ENCODE measurements around the gene WIF1.
A peak's percentile ranks its signal among the peaks of the same experiment; 100 is the strongest.

WIF1 gene

DNA sequence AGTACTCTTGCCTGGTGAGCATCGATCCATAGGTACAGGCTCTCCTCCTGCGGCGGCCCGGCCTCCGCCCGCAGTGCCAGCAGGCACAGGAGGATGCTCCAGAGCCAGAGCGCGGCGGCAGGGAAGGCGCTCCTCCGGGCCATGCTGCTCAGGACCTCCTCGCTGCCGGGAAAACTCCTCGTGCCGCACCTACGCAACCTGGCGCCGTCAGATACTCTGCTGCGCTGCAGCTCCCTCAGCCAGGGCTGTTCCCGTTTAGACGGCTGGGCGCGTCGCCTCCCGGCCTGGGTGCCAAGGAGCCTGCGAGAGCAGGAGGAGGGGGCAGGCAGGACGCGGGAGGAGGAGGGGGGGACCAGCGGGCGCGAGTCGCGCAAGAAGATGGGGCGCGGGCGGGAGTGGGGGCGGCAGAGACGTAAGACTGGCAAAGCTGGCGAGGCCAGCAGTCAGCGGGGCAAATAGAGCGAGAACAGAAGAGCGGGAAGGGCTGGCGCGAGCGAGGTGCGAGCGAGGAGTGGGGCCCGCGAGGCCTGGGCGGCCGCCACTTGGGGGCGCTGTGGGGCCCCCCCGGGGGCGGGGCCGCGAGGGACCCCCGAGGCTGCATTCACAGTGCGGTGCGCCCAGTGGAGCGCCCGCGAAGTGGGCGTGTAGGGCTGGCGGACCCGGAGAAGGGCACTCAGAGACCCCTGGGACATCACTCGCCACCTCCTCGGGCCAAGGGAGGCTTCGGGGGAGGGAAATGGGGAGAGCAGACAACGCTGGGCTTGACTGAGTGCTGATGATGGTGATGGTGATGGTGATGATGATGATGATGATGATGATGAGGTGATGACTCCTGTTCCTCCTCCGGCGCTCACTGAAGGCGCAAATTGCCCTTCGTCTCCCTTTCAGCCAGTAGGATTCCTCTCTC is at the start of gene WIF1:
Gene WIF1 (minus strand): TSS at position 257 of the 907 bp plus-strand sequence. CDS start 114 bp downstream, at position 143.
- Histone ChIP-seq H3K4me1 (peaks cover 0 to 12% (median 0%) of the 10 kb centered on the region in 10 experiments; a peak in 3 of 20 replicates), H3K27me3 (no peaks in the 10 kb centered on the region), H3K9me3 (replicated peaks in 1 of 11) (peaks cover 9 to 17% (median 14%) of the 10 kb centered on the region in 11 experiments; a peak in 20 of 22 replicates), H3K4me3 (no peak within 1 kb of the TSS), H3K4me2 (no peak within 1 kb of the TSS), H3K9ac (no peak within 1 kb of the TSS), H4K20me1 (no peaks in the 10 kb centered on the region), H3K27ac (no peak within 1 kb of the TSS), H3K36me3 (no peaks in the 10 kb centered on the region)
- TF ChIP-seq Cebpa-rat (IDR thresholded peaks at IDR 0.05), result no peak

- Histone ChIP-seq H3K4me2 (peak overlapping the region; percentile 81 to 99 (median 95)), H3K9ac (peak overlapping the region; percentile 89 to 99 (median 96)), H3K4me3 (peak overlapping the region; percentile 80 to 99 (median 96)), H3K27ac (peak overlapping the region; percentile 87 to 97 (median 94)), H4K20me1 (peaks cover 39 to 56% (median 50%) of the 10 kb centered on the region in 11 experiments; a peak in 21 of 22 replicates), H3K27me3 (no peaks in the 10 kb centered on the region), H3K9me3 (replicated peaks in 1 of 11) (no peaks in the 10 kb centered on the region), H3K36me3 (peaks cover 11 to 32% (median 13%) of the 10 kb centered on the region in 11 experiments; a peak in 21 of 22 replicates), H3K4me1 (peaks cover 33 to 50% (median 45%) of the 10 kb centered on the region in 10 experiments)
- TF ChIP-seq Cebpa-rat (IDR thresholded peaks at IDR 0.05), result no peak
Measured at GRCh38 chr12:65170209-65170881, 49.2 kb upstream of the WIF1 start.

DNA sequence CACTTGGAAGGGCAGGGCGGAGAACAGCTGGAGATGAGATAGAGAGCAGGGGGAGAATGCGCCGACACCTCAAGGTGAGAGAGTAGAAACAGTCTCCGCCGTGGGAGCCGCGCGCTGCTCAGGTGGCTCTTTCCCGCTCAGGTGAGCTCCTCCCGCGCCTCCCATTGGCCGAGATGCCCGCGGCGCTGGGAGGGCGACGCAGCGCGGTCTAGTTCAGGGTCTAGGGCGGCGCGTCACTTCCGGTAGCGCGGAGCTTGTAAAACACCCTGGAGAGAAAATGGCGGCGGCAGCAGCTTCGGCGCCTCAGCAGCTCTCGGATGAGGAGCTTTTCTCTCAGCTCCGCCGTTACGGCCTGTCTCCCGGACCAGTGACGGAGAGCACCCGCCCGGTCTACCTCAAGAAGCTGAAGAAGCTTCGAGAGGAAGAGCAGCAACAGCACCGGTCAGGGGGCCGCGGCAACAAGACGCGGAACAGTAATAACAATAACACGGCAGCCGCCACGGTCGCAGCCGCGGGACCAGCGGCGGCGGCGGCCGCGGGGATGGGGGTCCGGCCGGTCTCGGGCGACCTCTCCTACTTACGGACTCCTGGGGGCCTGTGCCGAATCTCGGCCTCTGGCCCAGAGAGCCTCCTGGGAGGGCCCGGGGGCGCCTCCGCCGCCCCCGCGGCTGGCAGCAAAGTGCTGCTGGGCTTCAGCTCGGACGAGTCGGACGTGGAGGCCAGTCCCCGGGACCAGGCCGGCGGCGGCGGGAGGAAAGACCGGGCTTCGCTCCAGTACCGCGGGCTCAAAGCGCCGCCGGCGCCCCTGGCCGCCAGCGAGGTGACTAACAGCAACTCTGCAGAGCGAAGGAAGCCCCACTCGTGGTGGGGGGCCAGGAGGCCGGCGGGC is 48.5 kb upstream of the WIF1 start, which contains the start of gene LEMD3:
Gene LEMD3 (plus strand): TSS at position 264 of the 889 bp plus-strand sequence. CDS start 14 bp downstream, at position 278.
- H3K27ac ChIP-seq, result peak within 1 kb of the TSS; percentile 87 to 97 (median 94)
- H3K27me3 ChIP-seq, result no peaks in the 10 kb centered on the region
- peak within 1 kb of the TSS; percentile 81 to 99 (median 95) for H3K4me2 ChIP-seq
- peak within 1 kb of the TSS; percentile 89 to 99 (median 96) for H3K9ac ChIP-seq
- TF ChIP-seq Cebpa-rat (IDR thresholded peaks at IDR 0.05), result no peak
- no peaks in the 10 kb centered on the region for H3K9me3 ChIP-seq (replicated peaks in 1 of 11)
- H4K20me1 ChIP-seq, result peaks cover 35 to 48% (median 45%) of the 10 kb centered on the region in 11 experiments; a peak in 21 of 22 replicates
- H3K4me3 ChIP-seq, result peak within 1 kb of the TSS; percentile 80 to 99 (median 96)
- H3K4me1 ChIP-seq, result peaks cover 29 to 43% (median 40%) of the 10 kb centered on the region in 10 experiments
- H3K36me3 ChIP-seq, result peaks cover 5 to 24% (median 5%) of the 10 kb centered on the region in 11 experiments; a peak in 16 of 22 replicates

DNA sequence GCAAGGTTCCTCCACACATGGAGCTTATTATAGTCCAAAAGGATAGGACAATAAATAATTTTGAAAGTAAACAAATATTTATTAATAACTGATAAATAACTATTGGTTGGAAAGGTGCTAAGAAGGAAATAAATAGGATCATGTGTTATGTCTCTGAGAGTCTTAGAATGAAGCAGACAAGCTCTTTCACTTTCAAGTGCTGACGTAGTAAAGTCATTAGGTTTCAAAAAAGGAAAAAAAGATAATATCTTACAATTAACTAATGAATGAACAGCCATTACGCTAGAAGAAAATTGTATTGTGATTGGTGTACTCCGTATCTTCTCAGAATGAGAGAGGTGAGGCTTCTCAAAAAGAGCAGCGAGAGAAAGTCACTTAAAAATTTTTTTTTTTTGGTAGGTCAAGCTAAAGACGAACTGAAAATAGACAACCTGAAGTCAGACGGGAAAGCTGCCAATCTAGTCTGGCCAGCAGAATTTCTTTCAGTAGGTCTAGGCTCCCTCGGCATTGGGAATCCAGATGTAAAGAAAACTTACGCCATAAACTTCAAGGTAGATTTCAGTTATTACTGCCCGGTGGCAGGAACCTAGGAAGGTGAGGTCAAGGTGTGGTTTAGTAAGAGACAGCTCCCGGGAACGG is 47.7 kb upstream of the WIF1 start:
- Histone ChIP-seq H3K27ac (peak overlapping the region; percentile 87 to 97 (median 94)), H3K4me2 (peak overlapping the region; percentile 74 to 96 (median 90)), H3K9me3 (replicated peaks in 1 of 11) (no peaks in the 10 kb centered on the region), H3K9ac (peak overlapping the region; percentile 89 to 99 (median 96)), H3K4me3 (peak overlapping the region; percentile 80 to 99 (median 96)), H3K27me3 (no peaks in the 10 kb centered on the region), H3K36me3 (peaks cover 0 to 17% (median 0%) of the 10 kb centered on the region in 11 experiments; a peak in 4 of 22 replicates), H3K4me1 (peaks cover 24 to 36% (median 32%) of the 10 kb centered on the region in 10 experiments), H4K20me1 (peaks cover 32 to 41% (median 40%) of the 10 kb centered on the region in 11 experiments; a peak in 21 of 22 replicates)
- no peak for TF ChIP-seq Cebpa-rat (IDR thresholded peaks at IDR 0.05)

DNA sequence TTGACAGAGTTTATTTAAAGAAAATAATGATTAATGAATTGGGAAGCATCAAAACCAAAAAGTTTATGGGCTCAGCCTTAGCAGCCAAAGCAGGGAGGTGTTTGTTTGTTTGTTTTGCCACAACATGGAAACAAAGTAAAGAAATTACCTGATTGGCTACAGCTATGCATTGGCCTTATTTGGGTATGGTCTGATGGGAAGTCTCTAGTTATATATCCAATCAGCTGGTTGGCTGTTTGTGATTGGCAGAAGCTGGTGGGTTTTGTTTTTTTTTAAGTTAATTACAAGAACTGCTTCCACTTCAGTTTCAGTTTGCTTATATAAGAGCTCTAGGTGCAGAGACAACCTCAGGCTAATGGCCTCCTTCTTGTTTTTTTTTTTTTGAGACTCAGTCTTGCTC is 43.7 kb upstream of the WIF1 start:
- H3K4me3 ChIP-seq, result no peak overlapping the region
- no peaks in the 10 kb centered on the region for H3K27me3 ChIP-seq
- H3K4me2 ChIP-seq, result no peak overlapping the region
- H3K9ac ChIP-seq, result no peak overlapping the region
- no peaks in the 10 kb centered on the region for H3K9me3 ChIP-seq (replicated peaks in 1 of 11)
- H4K20me1 ChIP-seq, result peaks cover 0 to 1% (median 0%) of the 10 kb centered on the region in 11 experiments; a peak in 5 of 22 replicates
- no peak overlapping the region for H3K27ac ChIP-seq
- peaks cover 0 to 9% (median 7%) of the 10 kb centered on the region in 10 experiments; a peak in 14 of 20 replicates for H3K4me1 ChIP-seq
- no peaks in the 10 kb centered on the region for H3K36me3 ChIP-seq
- TF ChIP-seq Cebpa-rat (IDR thresholded peaks at IDR 0.05), result no peak

GRCh38 chr12:65164244-65164643 is 43.1 kb upstream of the WIF1 start:
- H4K20me1 ChIP-seq, result no peaks in the 10 kb centered on the region
- no peaks in the 10 kb centered on the region for H3K36me3 ChIP-seq
- no peak overlapping the region for H3K27ac ChIP-seq
- peaks cover 0 to 9% (median 7%) of the 10 kb centered on the region in 10 experiments; a peak in 14 of 20 replicates for H3K4me1 ChIP-seq
- H3K27me3 ChIP-seq, result no peaks in the 10 kb centered on the region
- no peak overlapping the region for H3K4me3 ChIP-seq
- TF ChIP-seq Cebpa-rat (IDR thresholded peaks at IDR 0.05), result no peak
- no peak overlapping the region for H3K9ac ChIP-seq
- no peaks in the 10 kb centered on the region for H3K9me3 ChIP-seq (replicated peaks in 1 of 11)
- H3K4me2 ChIP-seq, result no peak overlapping the region

DNA sequence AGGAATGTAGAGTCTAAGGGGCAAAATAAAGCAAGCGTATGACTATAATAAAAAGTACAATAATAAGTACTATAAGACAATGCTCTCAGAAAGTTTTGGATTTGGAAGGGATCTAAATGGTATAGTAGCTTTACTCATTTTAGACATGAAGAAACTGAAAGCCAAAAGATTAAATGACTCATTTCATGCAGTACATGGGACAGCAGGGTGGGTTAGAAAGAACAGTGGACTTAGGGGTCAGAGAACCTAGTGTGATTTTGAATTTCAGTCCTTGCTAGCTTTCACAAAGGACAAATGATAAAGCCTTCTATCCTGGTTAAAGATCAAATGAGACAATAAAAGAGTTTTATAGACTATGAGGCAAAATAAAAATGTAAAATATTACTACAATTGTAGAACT is 41.5 kb upstream of the WIF1 start:
- Histone ChIP-seq H3K27ac (no peak overlapping the region), H3K27me3 (no peaks in the 10 kb centered on the region), H4K20me1 (no peaks in the 10 kb centered on the region), H3K4me2 (no peak overlapping the region), H3K9ac (no peak overlapping the region), H3K4me1 (no peaks in the 10 kb centered on the region), H3K4me3 (no peak overlapping the region), H3K9me3 (replicated peaks in 1 of 11) (no peaks in the 10 kb centered on the region), H3K36me3 (no peaks in the 10 kb centered on the region)
- TF ChIP-seq Cebpa-rat (IDR thresholded peaks at IDR 0.05), result no peak
